ENCODE data around the gene GALNT10. TPM values are rescaled to one million over a fixed set of nuclear protein-coding genes. Genes with fewer than 3 reads are reported as not detected.

Gene GALNT10
- total and polyA plus RNA-seq, 2 of the 8 experiments (the other 6 are each of a cell fraction or from before 2014, with no cell fraction given): 4.6 to 15.5 TPM

DNA sequence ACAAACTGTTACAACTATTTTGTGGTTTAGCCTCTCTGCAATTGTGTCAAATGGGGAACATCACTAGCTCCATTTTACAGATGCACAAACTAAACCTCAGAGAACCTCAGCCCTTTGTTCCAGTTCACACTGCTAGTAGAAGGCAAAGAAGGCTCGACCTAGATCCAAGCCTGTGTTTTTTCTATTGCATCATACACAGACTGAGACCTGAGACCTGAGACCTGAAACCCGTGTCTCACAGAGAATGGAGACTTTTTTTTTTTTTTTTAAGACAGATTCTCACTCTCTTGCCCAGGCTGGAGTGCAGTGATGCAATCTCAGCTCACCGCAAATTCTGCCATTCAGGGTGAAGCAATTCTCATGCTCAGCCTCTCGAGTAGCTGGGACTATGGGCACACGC, 120.8 kb downstream of the GALNT10 start:
- Histone ChIP-seq H3K9me3 (ENCODE audit: insufficient read depth in 2 of 2, low read depth in 1 of 2, low read length in 1 of 2) (no peaks in the 10 kb centered on the region), H3K79me1 (ENCODE audit: low read depth, low read length) (no peaks in the 10 kb centered on the region), H2AK5ac (ENCODE audit: low read depth, low read length) (no peak overlapping the region), H4K5ac (ENCODE audit: insufficient read length, low read depth, low read length) (no peak overlapping the region), H3K4me1 (replicated peaks in 1 of 4; ENCODE audit: control insufficient read depth in 3 of 4, insufficient read depth in 4 of 4, low read length in 3 of 4) (no peaks in the 10 kb centered on the region), H3K14ac (ENCODE audit: insufficient read length) (no peak overlapping the region), H3K27me3 (replicated peaks in 1 of 4; ENCODE audit: control insufficient read depth in 3 of 4, extremely low read depth in 1 of 4, insufficient read depth in 3 of 4, low read length in 3 of 4) (no peaks in the 10 kb centered on the region), H2BK20ac (ENCODE audit: low read length) (no peak overlapping the region), H3K56ac (replicated peaks; ENCODE audit: insufficient read length, low read depth, low read length) (no peak overlapping the region), H3K9ac (replicated peaks in 1 of 4; ENCODE audit: extremely low read depth in 1 of 4, low read depth in 3 of 4, low read length in 3 of 4) (no peak overlapping the region), H3K4me3 (ENCODE audit: extremely low read depth in 1 of 4, insufficient read depth in 2 of 4, low read depth in 3 of 4, low read length in 4 of 4) (no peak overlapping the region), H3K36me3 (ENCODE audit: control insufficient read depth in 2 of 4, insufficient read depth in 4 of 4, low read length in 3 of 4) (no peaks in the 10 kb centered on the region), H3K4me2 (ENCODE audit: insufficient read depth in 1 of 2, low read depth in 2 of 2, low read length in 2 of 2) (no peak overlapping the region), H3K27ac (ENCODE audit: low read depth, low read length) (no peak overlapping the region), H2AFZ (ENCODE audit: low read length) (no peak overlapping the region), H3K18ac (ENCODE audit: extremely low read depth, low read length) (no peak overlapping the region), H2BK15ac (ENCODE audit: low read length) (no peak overlapping the region), H4K20me1 (replicated peaks in 1 of 2; ENCODE audit: control insufficient read depth in 1 of 2, insufficient read depth in 2 of 2, low read length in 2 of 2) (no peaks in the 10 kb centered on the region), H3K4ac (replicated peaks; ENCODE audit: insufficient read length, low read depth, low read length) (no peak overlapping the region), H2BK12ac (ENCODE audit: low read depth, low read length) (no peak overlapping the region), H3K79me2 (ENCODE audit: control insufficient read depth in 1 of 2, insufficient read depth in 2 of 2, low read length in 2 of 2) (no peaks in the 10 kb centered on the region), H4K91ac (replicated peaks; ENCODE audit: insufficient read length, low read length) (no peak overlapping the region), H4K8ac (ENCODE audit: extremely low read depth, insufficient read depth, low read length) (no peak overlapping the region), H2BK5ac (ENCODE audit: low read depth, low read length) (no peak overlapping the region), H2BK120ac (replicated peaks; ENCODE audit: low read depth, low read length) (no peak overlapping the region), H3K23ac (ENCODE audit: insufficient read length) (no peak overlapping the region), H3K23me2 (ENCODE audit: low read depth, low read length) (no peaks in the 10 kb centered on the region)
- 89% methylated on average over 5 of the region's 5 CpGs; no CpG with 5 or more reads in 1 of the 2 experiments for WGBS, 2 experiments (ENCODE audit: extremely low coverage in 1 of 2, insufficient coverage in 1 of 2, insufficient read length in 1 of 2, insufficient replicate concordance in 2 of 2, low coverage in 1 of 2, low lambda C conversion rate in 2 of 2, missing lambda C conversion rate in 1 of 2)
- ChIA-PET POLR2A (ENCODE audit: partially characterized antibody) (interaction anchor here (1.2 kb wide), 1 partner anchor 9 kb away, joined by 3 read pairs; no protein-coding TSS in a partner anchor), CTCF (ENCODE audit: partially characterized antibody) (interaction anchor here (2.3 kb wide), 1 partner anchor 239 kb away, joined by 5 read pairs; no protein-coding TSS in a partner anchor)
- no peak for TF ChIP-seq ZNF274 (IDR thresholded peaks at IDR 0.05; ENCODE audit: borderline replicate concordance, extremely low read depth, low read length)
- peak; percentile 50; the same call in 1 of the 2 replicates for TF ChIP-seq CEBPB (IDR thresholded peaks at IDR 0.05; ENCODE audit: low read depth, low read length)
- TF ChIP-seq, protein P1, sequence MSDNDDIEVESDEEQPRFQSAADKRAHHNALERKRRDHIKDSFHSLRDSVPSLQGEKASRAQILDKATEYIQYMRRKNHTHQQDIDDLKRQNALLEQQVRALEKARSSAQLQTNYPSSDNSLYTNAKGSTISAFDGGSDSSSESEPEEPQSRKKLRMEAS (IDR thresholded peaks at IDR 0.05): no peak
- no peak for DNase-seq (ENCODE audit: low read depth in 1 of 2, low spot score in 2 of 2)
- FAIRE-seq: no peak
